ENCODE data around the gene SH3GL1. TPM values are rescaled to one million over a fixed set of nuclear protein-coding genes. Genes with fewer than 3 reads are reported as not detected.
"Not testable (repeated sequence)": the region's sequence is repeated elsewhere in the genome, so short reads cannot be mapped to it uniquely, and the experiment has no call there.

SH3GL1 gene
- total RNA-seq, 2 experiments from 2014 or later, result 33.2 to 38.9 TPM

- POLR2A ChIA-PET, result no interaction called here
- no peaks in the 10 kb centered on the region for H3K9me3 ChIP-seq (ENCODE audit: low read length)
- intact Hi-C loops (cut with micrococcal nuclease; ENCODE audit: unreplicated experiment), result no loop called here
- CTCF ChIA-PET (ENCODE audit: unreplicated experiment), result no interaction called here
- H3K4me3 ChIP-seq (ENCODE audit: low read depth, low read length, poor library complexity, severe bottlenecking), result no peak overlapping the region
- peaks cover 4% of the 10 kb centered on the region for H3K4me1 ChIP-seq (ENCODE audit: insufficient read depth, low read length, poor library complexity, severe bottlenecking)
- no peak for TF ChIP-seq EZH2phosphoT487 (IDR thresholded peaks at IDR 0.05; ENCODE audit: borderline replicate concordance, low read depth, low read length)
- TF ChIP-seq CTCF (conservative IDR thresholded peaks at IDR 0.05; ENCODE audit: low read length), result no peak
- H3K79me2 ChIP-seq (ENCODE audit: insufficient read depth, low read depth, low read length), result no peaks in the 10 kb centered on the region
- no TSS peak for BruUV-seq (replicated peaks)
- no peaks in the 10 kb centered on the region for H3K36me3 ChIP-seq (ENCODE audit: insufficient read depth, low read length)
- H4K20me1 ChIP-seq (ENCODE audit: insufficient read depth, low read length), result no peaks in the 10 kb centered on the region
- no peak for DNase-seq (ENCODE audit: low spot score)
- H3K27ac ChIP-seq (ENCODE audit: low read depth, low read length, poor library complexity, severe bottlenecking), result no peak overlapping the region
- no peaks in the 10 kb centered on the region for H3K9me2 ChIP-seq (ENCODE audit: insufficient read depth, low read length)
- no peak overlapping the region for H3K4me2 ChIP-seq (ENCODE audit: low read length)
- H2AFZ ChIP-seq (ENCODE audit: low read length), result no peak overlapping the region
Measured at GRCh38 chr19:4334929-4335570, 65.3 kb downstream of the SH3GL1 start.

GRCh38 chr19:4329858-4330257 is 70.5 kb downstream of the SH3GL1 start:
- H3K4me1 ChIP-seq (ENCODE audit: insufficient read depth, low read length, poor library complexity, severe bottlenecking), result peaks cover 8% of the 10 kb centered on the region
- H3K9me3 ChIP-seq (ENCODE audit: low read length), result no peaks in the 10 kb centered on the region
- H3K27ac ChIP-seq (ENCODE audit: low read depth, low read length, poor library complexity, severe bottlenecking), result no peak overlapping the region
- H3K79me2 ChIP-seq (ENCODE audit: insufficient read depth, low read depth, low read length), result no peaks in the 10 kb centered on the region
- no peaks in the 10 kb centered on the region for H4K20me1 ChIP-seq (ENCODE audit: insufficient read depth, low read length)
- no peak for DNase-seq (ENCODE audit: low spot score)
- TF ChIP-seq EZH2phosphoT487 (IDR thresholded peaks at IDR 0.05; ENCODE audit: borderline replicate concordance, low read depth, low read length) (no peak), CTCF (conservative IDR thresholded peaks at IDR 0.05; ENCODE audit: low read length) (no peak)
- ChIA-PET POLR2A (no interaction called here), CTCF (ENCODE audit: unreplicated experiment) (no interaction called here)
- no peaks in the 10 kb centered on the region for H3K36me3 ChIP-seq (ENCODE audit: insufficient read depth, low read length)
- no peak overlapping the region for H3K4me3 ChIP-seq (ENCODE audit: low read depth, low read length, poor library complexity, severe bottlenecking)
- no peaks in the 10 kb centered on the region for H3K9me2 ChIP-seq (ENCODE audit: insufficient read depth, low read length)
- H3K4me2 ChIP-seq (ENCODE audit: low read length), result no peak overlapping the region
- intact Hi-C loops (cut with micrococcal nuclease; ENCODE audit: unreplicated experiment), result no loop called here
- H2AFZ ChIP-seq (ENCODE audit: low read length), result no peak overlapping the region
- no TSS peak for BruUV-seq (replicated peaks)

GRCh38 chr19:4328991-4329681 is 71.2 kb downstream of the SH3GL1 start:
- BruUV-seq (replicated peaks); intact Hi-C loops (cut with micrococcal nuclease; ENCODE audit: unreplicated experiment): not testable (repeated sequence)

More at GRCh38 chr19:4328991-4329681, 71.2 kb downstream of the SH3GL1 start:
- H3K9me3 ChIP-seq (ENCODE audit: low read length); H3K4me3 ChIP-seq (ENCODE audit: low read depth, low read length, poor library complexity, severe bottlenecking); H3K79me2 ChIP-seq (ENCODE audit: insufficient read depth, low read depth, low read length); H3K4me2 ChIP-seq (ENCODE audit: low read length); H3K27ac ChIP-seq (ENCODE audit: low read depth, low read length, poor library complexity, severe bottlenecking); H3K4me1 ChIP-seq (ENCODE audit: insufficient read depth, low read length, poor library complexity, severe bottlenecking); H3K9me2 ChIP-seq (ENCODE audit: insufficient read depth, low read length); CTCF ChIA-PET (ENCODE audit: unreplicated experiment); DNase-seq (ENCODE audit: low spot score); POLR2A ChIA-PET; H3K36me3 ChIP-seq (ENCODE audit: insufficient read depth, low read length); H2AFZ ChIP-seq (ENCODE audit: low read length); H4K20me1 ChIP-seq (ENCODE audit: insufficient read depth, low read length): not testable (repeated sequence)

All from OCI-LY7 (cell line).